ENCODE results near the gene CXorf38.
A peak's percentile ranks its signal among the peaks of the same experiment; 100 is the strongest.

The CXorf38 gene

GRCh38 chrX:40653535-40653934 lies 6.2 kb upstream of the CXorf38 start:
- no peak overlapping the region for H3K4me3 ChIP-seq (ENCODE audit: low read depth, low read length)
- TF ChIP-seq, protein P1, sequence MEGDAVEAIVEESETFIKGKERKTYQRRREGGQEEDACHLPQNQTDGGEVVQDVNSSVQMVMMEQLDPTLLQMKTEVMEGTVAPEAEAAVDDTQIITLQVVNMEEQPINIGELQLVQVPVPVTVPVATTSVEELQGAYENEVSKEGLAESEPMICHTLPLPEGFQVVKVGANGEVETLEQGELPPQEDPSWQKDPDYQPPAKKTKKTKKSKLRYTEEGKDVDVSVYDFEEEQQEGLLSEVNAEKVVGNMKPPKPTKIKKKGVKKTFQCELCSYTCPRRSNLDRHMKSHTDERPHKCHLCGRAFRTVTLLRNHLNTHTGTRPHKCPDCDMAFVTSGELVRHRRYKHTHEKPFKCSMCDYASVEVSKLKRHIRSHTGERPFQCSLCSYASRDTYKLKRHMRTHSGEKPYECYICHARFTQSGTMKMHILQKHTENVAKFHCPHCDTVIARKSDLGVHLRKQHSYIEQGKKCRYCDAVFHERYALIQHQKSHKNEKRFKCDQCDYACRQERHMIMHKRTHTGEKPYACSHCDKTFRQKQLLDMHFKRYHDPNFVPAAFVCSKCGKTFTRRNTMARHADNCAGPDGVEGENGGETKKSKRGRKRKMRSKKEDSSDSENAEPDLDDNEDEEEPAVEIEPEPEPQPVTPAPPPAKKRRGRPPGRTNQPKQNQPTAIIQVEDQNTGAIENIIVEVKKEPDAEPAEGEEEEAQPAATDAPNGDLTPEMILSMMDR (IDR thresholded peaks at IDR 0.05; ENCODE audit: insufficient read depth, low read length, missing control alignments) = no peak
- ChIA-PET POLR2A (no interaction called here), CTCF (interaction anchor here (2.5 to 4.9 kb wide), 3 partner anchors 9 to 462 kb away, joined by 6 to 42 read pairs (median 34); no protein-coding TSS in a partner anchor)
- DNase-seq (ENCODE audit: low read depth, low spot score) = no peak

GRCh38 chrX:40652664-40653063 lies 5.3 kb upstream of the CXorf38 start:
- no peak overlapping the region for H3K4me3 ChIP-seq (ENCODE audit: low read depth, low read length)
- TF ChIP-seq, protein P1 (IDR thresholded peaks at IDR 0.05; ENCODE audit: insufficient read depth, low read length, missing control alignments) = no peak
- no peak for DNase-seq (ENCODE audit: low read depth, low spot score)
- ChIA-PET POLR2A (no interaction called here), CTCF (interaction anchor here (0.7 to 4.9 kb wide), 13 partner anchors 10 to 596 kb away, joined by 3 to 42 read pairs (median 4); no protein-coding TSS in a partner anchor)

DNA sequence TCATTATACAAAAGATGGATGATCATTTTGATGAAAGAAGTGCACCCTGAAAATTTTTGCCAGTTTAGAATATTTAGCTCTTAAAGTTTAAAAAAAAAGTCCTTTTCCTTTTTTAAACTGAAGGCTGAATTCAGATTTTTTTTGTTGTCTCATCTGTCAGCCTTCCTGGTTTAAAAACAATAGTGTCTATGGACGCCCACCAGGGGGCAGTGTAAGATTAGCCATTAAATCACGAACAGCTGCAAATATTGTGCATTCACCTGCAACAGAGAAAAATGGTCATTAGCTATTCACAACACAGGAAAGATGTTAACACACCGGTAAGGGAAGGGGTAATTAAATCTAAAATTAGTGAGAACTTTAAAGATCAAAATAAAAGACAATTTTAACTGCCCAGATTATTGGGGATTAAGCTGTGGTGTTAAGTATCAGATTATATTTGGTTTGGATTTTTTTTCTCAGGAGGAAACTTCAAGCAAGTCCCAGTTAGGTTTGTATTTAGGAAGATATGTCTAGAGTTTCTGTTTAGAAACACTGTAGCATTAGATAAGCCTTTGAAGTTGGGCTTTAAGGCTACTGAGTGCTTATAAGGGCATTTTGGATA lies 4.4 kb upstream of the CXorf38 start:
- TF ChIP-seq, protein P1 (IDR thresholded peaks at IDR 0.05; ENCODE audit: insufficient read depth, low read length, missing control alignments) = peak; percentile 40
- no peak for DNase-seq (ENCODE audit: low read depth, low spot score)
- POLR2A ChIA-PET = no interaction called here

DNA sequence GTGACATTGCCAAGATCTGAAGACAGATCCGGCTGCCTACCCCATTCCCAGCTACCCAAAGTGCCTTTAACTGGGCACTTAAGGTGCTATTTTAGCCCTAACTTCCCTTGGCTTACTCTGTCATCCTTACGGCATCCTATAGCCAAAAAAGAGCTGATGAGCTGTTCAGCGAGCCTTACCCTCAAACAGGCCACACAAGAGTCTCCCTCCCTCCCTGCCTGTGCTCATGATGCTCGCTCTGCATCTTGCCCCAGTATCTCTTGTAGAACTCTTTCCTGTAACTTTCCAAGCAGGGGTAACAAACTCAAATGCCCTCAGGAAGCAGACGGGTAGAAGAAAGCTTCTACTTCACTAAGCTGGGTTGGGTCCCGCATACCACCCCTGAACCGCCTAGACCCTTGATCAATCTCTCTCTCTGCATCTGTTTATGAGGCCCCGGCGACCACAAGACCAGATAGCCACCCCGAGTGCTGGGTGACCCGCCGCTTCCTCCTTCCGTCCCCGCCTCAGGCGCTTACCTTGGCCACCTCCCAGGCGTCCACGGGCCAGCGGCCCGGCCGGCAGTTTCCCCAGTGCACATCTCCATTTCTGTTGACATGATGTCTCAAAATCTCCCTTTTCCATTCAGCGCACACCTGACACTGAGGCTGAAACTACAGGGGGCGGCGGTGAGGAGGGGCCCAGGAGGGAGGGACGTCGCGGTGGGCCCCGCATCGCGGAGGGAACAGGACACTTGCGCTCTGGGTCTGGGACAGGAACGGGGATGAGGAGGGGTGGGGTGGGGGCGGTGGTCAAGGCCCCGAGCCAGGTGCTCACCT lies 663 bp downstream of the CXorf38 start:
- CTCF ChIA-PET = interaction anchor here (2.6 kb wide), 1 partner anchor 102 kb away, joined by 17 read pairs; no protein-coding TSS in a partner anchor
- DNase-seq (ENCODE audit: low read depth, low spot score) = no peak
- POLR2A ChIA-PET = no interaction called here
- TF ChIP-seq, protein P1 (IDR thresholded peaks at IDR 0.05; ENCODE audit: insufficient read depth, low read length, missing control alignments) = no peak
- peak overlapping the region; percentile 68 for H3K4me3 ChIP-seq (ENCODE audit: low read depth, low read length)

More for the DNA sequence above, 4.4 kb upstream of the CXorf38 start:
- no peak overlapping the region for H3K4me3 ChIP-seq (ENCODE audit: low read depth, low read length)
- CTCF ChIA-PET = interaction anchor here (0.6 to 4.9 kb wide), 36 partner anchors 11 to 603 kb away, joined by 3 to 42 read pairs (median 4); no protein-coding TSS in a partner anchor

DNA sequence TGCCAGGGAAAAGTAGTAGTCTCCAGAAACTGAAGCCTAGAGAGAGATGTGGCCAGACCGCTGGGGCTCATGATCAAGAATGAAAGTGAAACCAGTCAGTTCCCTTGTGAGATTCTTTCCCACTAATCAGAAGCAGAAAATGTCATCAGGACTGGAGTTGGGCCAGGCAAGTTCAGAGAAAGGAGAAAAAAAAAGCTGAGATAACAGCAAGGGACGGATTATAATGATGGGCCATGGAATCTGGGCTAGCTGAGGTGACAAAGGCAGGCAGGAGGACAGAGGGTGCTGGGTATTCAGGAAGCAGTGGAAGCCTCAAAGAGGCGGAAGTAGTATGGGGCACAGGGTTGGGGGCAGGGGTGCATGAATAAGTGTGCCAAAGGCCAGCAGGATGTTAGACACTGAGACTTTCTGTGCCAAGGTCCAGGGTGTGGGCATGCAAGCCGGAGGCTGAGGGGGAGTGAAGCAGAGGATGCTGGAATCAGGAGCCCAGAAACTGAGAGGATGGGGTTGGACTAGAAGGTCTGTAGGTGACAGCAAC lies 2.5 kb downstream of the CXorf38 start:
- no peak for DNase-seq (ENCODE audit: low read depth, low spot score)
- peak overlapping the region; percentile 54 for H3K4me3 ChIP-seq (ENCODE audit: low read depth, low read length)
- ChIA-PET POLR2A (no interaction called here), CTCF (interaction anchor here (2.6 kb wide), 1 partner anchor 101 kb away, joined by 17 read pairs; no protein-coding TSS in a partner anchor)
- TF ChIP-seq, protein P1 (IDR thresholded peaks at IDR 0.05; ENCODE audit: insufficient read depth, low read length, missing control alignments) = no peak

DNA sequence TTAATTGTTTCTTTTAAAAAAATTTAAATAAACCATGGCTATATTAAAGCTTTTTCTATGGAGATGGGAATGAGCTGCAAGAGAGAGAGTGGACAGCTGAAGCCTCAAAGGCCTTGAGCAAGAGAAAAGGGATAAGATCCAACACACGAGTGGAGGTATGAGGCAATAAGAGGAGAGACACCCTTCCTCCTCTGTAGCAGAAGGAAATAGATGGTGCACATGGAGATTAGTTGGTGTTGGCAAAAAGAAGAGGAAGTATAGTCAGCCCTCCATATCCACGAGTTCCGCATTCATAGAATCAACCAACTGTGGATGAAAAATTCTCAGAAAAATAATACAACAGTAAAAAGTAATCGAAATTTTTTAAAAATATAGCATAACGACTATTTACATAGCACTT lies 3.2 kb downstream of the CXorf38 start:
- CTCF ChIA-PET = interaction anchor here (2.0 kb wide), 1 partner anchor 100 kb away, joined by 10 read pairs; no protein-coding TSS in a partner anchor

More for the DNA sequence above, 3.2 kb downstream of the CXorf38 start:
- TF ChIP-seq, protein P1 (IDR thresholded peaks at IDR 0.05; ENCODE audit: insufficient read depth, low read length, missing control alignments) = no peak
- peak overlapping the region; percentile 54 for H3K4me3 ChIP-seq (ENCODE audit: low read depth, low read length)
- DNase-seq (ENCODE audit: low read depth, low spot score) = no peak
- POLR2A ChIA-PET = no interaction called here
